Panc1 (cell line): ENCODE measurements around the gene CEP41. TPM values are rescaled to one million over a fixed set of nuclear protein-coding genes. Genes with fewer than 3 reads are reported as not detected.

Experiments used
- ATAC-seq: fragments of 200-7000 bp; cut with Tn5 transposase; 2 replicates; pipeline ENCODE4 v1.9.1; 2020; ENCODE audit warnings: mild to moderate bottlenecking, moderate library complexity
- BruUV-seq: library from RNA; stranded (reverse); fragments of 400-500 nt; replicated peaks from 2 replicates; lab custom pipeline; 2021; lab: Mats Ljungman, UMichigan
- CTCF ChIA-PET: fragments of 300-600 bp; sonication (Branson Sonifier 250); formaldehyde crosslinking; loops from one replicate; lab custom pipeline; 2022; ENCODE audit warnings: antibody characterized with exemption; lab: Charles Lee
- POLR2A ChIA-PET: fragments of 300-600 bp; sonication (Branson Sonifier 250); formaldehyde crosslinking; loops from one replicate; lab custom pipeline; 2022; ENCODE audit warnings: antibody characterized with exemption; lab: Charles Lee
- DNase-seq: peaks from one replicate; pipeline ENCODE4 v3.0.0-alpha.2; 2010; ENCODE audit warnings: low read depth, low spot score
- H3K27ac ChIP-seq: 2 replicates; pipeline ENCODE4 v1.5.1; 2011; ENCODE audit warnings: mild to moderate bottlenecking, low read length, inconsistent platforms
- H3K27me3 ChIP-seq: fragments of 200-500 bp; sonication (Bioruptor generic); 2 replicates; pipeline ENCODE4 v1.6.0; 2014; ENCODE audit warnings: low read length, inconsistent platforms; ENCODE audit not compliant: control insufficient read depth, insufficient read depth
- H3K36me3 ChIP-seq: fragments of 200-500 bp; sonication (Bioruptor generic); 2 replicates; pipeline ENCODE4 v1.5.1; 2014; ENCODE audit warnings: inconsistent platforms, mild to moderate bottlenecking, low read length, moderate library complexity; ENCODE audit not compliant: control insufficient read depth, insufficient read depth
- H3K4me1 ChIP-seq: 2 replicates; pipeline ENCODE4 v1.5.1; 2011; ENCODE audit warnings: inconsistent platforms, mild to moderate bottlenecking, low read length, moderate library complexity; ENCODE audit not compliant: control insufficient read depth, insufficient read depth
- H3K4me3 ChIP-seq, 2 experiments: 2 replicates each; pipeline ENCODE4 v1.5.1; 2011 to 2012; ENCODE audit warnings: low read depth in 2 of 2, low read length in 2 of 2, mild to moderate bottlenecking in 2 of 2, inconsistent platforms in 1 of 2, moderate library complexity in 1 of 2
- H3K9me3 ChIP-seq: fragments of 200-500 bp; sonication (Bioruptor generic); 2 replicates; pipeline ENCODE4 v1.5.1; 2014; ENCODE audit warnings: low read depth, mild to moderate bottlenecking, inconsistent platforms, low read length, moderate library complexity; ENCODE audit not compliant: control insufficient read depth, insufficient read depth
- POLR2AphosphoS5 ChIP-seq: IDR thresholded peaks from 2 replicates; pipeline ENCODE4 v1.6.1; 2012; ENCODE audit warnings: mild to moderate bottlenecking, low read depth, low read length, moderate library complexity
- REST ChIP-seq, 2 experiments: IDR thresholded peaks; 2 replicates each; pipeline ENCODE4 v1.6.1; 2011 to 2012; ENCODE audit warnings: low read depth in 2 of 2, control low read depth in 1 of 2, low read length in 1 of 2, mild to moderate bottlenecking in 1 of 2, moderate library complexity in 1 of 2; ENCODE audit not compliant: insufficient read depth in 1 of 2
- SIN3A ChIP-seq: IDR thresholded peaks from 2 replicates; pipeline ENCODE4 v1.6.1; 2012; ENCODE audit warnings: low read depth, mild to moderate bottlenecking, low read length, moderate library complexity, borderline replicate concordance; ENCODE audit not compliant: insufficient read depth
- TCF7L2 ChIP-seq: IDR thresholded peaks from 2 replicates; pipeline ENCODE4 v1.6.1; 2011; ENCODE audit warnings: mild to moderate bottlenecking, low read depth, low read length, inconsistent platforms
- in situ Hi-C: cut with HindIII; loops from 2 replicates; pipeline ENCODE4 v1.10.0; 2016; ENCODE audit warnings: low sequenced_read_pairs, low pct_unique_long_range_greater_than_20kb
- intact Hi-C: fragments of 100-400 bp; cut with micrococcal nuclease; formaldehyde crosslinking; loops from one replicate; pipeline ENCODE4 v1.10.0; 2022; ENCODE audit not compliant: unreplicated experiment
- total RNA-seq: library from RNA; stranded (reverse); gene quantifications from one replicate; pipeline ENCODE4 v1.2.1, GENCODE V29; 2021; ENCODE audit not compliant: unreplicated experiment
- TF ChIP-seq, protein P1 (sequence below): fragments of 450-650 bp; IDR thresholded peaks from 2 replicates; pipeline ENCODE4 v1.5.1; 2017; ENCODE audit warnings: mild to moderate bottlenecking

The CEP41 gene
- total RNA-seq, 1 experiment from 2014 or later, result 13.2 TPM

DNA sequence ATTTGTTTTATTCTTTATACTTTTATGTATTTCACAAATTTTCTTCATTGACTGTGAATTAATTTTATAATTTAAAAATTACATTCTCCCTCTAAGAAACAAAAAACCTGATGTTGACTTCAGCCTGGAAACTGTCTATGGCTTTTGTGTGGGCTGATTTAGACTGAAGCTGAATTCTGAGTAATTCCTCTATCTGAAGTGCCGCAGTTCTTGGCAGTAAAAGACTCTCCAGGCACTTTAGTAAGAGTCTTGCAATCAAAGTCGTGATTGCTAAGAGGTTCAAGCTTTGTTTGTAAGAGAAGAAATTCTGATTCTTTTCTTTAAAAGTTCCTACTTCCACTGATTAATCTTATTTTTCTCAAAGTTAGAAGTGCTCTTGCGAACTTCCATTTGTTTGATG lies 3.4 kb upstream of the CEP41 start:
- POLR2A ChIA-PET, result interaction anchor here (0.6 to 0.7 kb wide), 2 partner anchors 10 to 162 kb away, joined by 4 read pairs; no protein-coding TSS in a partner anchor
- Histone ChIP-seq H3K27me3 (no peaks in the 10 kb centered on the region), H3K36me3 (no peaks in the 10 kb centered on the region), H3K4me3 (no peak overlapping the region), H3K27ac (no peak overlapping the region), H3K4me1 (peaks cover 6% of the 10 kb centered on the region), H3K9me3 (peaks cover 14% of the 10 kb centered on the region)
- TF ChIP-seq, protein P1, sequence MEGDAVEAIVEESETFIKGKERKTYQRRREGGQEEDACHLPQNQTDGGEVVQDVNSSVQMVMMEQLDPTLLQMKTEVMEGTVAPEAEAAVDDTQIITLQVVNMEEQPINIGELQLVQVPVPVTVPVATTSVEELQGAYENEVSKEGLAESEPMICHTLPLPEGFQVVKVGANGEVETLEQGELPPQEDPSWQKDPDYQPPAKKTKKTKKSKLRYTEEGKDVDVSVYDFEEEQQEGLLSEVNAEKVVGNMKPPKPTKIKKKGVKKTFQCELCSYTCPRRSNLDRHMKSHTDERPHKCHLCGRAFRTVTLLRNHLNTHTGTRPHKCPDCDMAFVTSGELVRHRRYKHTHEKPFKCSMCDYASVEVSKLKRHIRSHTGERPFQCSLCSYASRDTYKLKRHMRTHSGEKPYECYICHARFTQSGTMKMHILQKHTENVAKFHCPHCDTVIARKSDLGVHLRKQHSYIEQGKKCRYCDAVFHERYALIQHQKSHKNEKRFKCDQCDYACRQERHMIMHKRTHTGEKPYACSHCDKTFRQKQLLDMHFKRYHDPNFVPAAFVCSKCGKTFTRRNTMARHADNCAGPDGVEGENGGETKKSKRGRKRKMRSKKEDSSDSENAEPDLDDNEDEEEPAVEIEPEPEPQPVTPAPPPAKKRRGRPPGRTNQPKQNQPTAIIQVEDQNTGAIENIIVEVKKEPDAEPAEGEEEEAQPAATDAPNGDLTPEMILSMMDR, result no peak
- TF ChIP-seq REST (IDR thresholded peaks at IDR 0.05; ENCODE audit: insufficient read depth in 1 of 2, low read depth in 2 of 2, low read length in 1 of 2) (no peak), POLR2AphosphoS5 (no peak), TCF7L2 (no peak), SIN3A (no peak)
- BruUV-seq, result no TSS peak
- ATAC-seq (no peak), DNase-seq (no peak)
- in situ Hi-C loops (no loop called here), intact Hi-C loops (no loop called here)
- CTCF ChIA-PET, result no interaction called here

GRCh38 chr7:130442601-130443000 lies 1.8 kb upstream of the CEP41 start:
- ChIA-PET POLR2A (no interaction called here), CTCF (no interaction called here)
- Histone ChIP-seq H3K27ac (no peak overlapping the region), H3K4me3 (no peak overlapping the region), H3K36me3 (no peaks in the 10 kb centered on the region), H3K9me3 (peaks cover 3% of the 10 kb centered on the region; the same call in 1 of the 2 replicates), H3K27me3 (no peaks in the 10 kb centered on the region), H3K4me1 (peaks cover 6% of the 10 kb centered on the region)
- no peak for TF ChIP-seq REST (IDR thresholded peaks at IDR 0.05; ENCODE audit: insufficient read depth in 1 of 2, low read depth in 2 of 2, low read length in 1 of 2)
- ATAC-seq (no peak), DNase-seq (no peak)
- BruUV-seq, result no TSS peak
- in situ Hi-C loops (no loop called here), intact Hi-C loops (no loop called here)
